T-helper 1 cell treated with Interleukin-12 subunit alpha and Interleukin-12 subunit beta and Interleukin-4 antibody, amounts not matched to agents 30 μg/mL and 1 μg/mL, for 36 hours (primary cell): ENCODE results near the gene ITGB1.

Source experiments
- H3K27ac Mint-ChIP-seq: one replicate; pipeline ENCODE4 v1.8.0; 2021; ENCODE audit warnings: mild to moderate bottlenecking, mixed read lengths
- H3K27me3 Mint-ChIP-seq: one replicate; pipeline ENCODE4 v1.8.0; 2021; ENCODE audit warnings: low read depth, mixed read lengths
- H3K36me3 Mint-ChIP-seq: one replicate; pipeline ENCODE4 v1.8.0; 2021; ENCODE audit warnings: low read depth, mixed read lengths
- H3K4me1 Mint-ChIP-seq: one replicate; pipeline ENCODE4 v1.8.0; 2021; ENCODE audit warnings: low read depth, mixed read lengths
- H3K4me3 Mint-ChIP-seq: one replicate; pipeline ENCODE4 v1.8.0; 2021; ENCODE audit warnings: mild to moderate bottlenecking, moderate library complexity, mixed read lengths
- H3K9me3 Mint-ChIP-seq: one replicate; pipeline ENCODE4 v1.8.0; 2021; ENCODE audit warnings: mixed read lengths

ITGB1 gene

GRCh38 chr10:32882076-32882475, 76.0 kb downstream of the ITGB1 start:
- Mint-ChIP-seq H3K27me3 (no peaks in the 10 kb centered on the region), H3K36me3 (no peaks in the 10 kb centered on the region), H3K4me1 (no peaks in the 10 kb centered on the region), H3K4me3 (no peak overlapping the region), H3K27ac (no peak overlapping the region), H3K9me3 (no peaks in the 10 kb centered on the region)

DNA sequence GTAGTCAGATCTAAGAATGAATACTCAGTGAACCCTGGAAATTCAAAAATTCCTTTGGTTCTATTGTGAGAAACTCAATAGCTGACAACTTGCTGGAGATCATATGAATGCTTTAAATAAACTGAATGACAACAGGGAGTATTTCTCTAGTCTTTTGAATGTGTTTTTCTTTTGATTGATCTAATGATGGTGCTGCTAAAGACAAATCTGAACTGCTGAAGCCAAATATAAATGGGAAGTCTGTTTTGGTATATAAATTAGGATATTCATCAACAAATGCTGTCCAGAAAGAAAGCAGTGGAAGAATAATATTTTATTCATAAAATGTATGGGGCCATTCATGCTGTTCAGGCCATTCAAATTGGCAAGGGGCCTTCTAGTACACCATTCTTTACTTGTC, 79.4 kb downstream of the ITGB1 start:
- Mint-ChIP-seq H3K4me1 (no peaks in the 10 kb centered on the region), H3K27ac (no peak overlapping the region), H3K36me3 (no peaks in the 10 kb centered on the region), H3K9me3 (peaks cover 3% of the 10 kb centered on the region), H3K4me3 (no peak overlapping the region), H3K27me3 (no peaks in the 10 kb centered on the region)

GRCh38 chr10:32877915-32878314, 80.1 kb downstream of the ITGB1 start:
- Mint-ChIP-seq H3K4me3 (no peak overlapping the region), H3K27me3 (no peaks in the 10 kb centered on the region), H3K9me3 (peaks cover 3% of the 10 kb centered on the region), H3K27ac (no peak overlapping the region), H3K36me3 (no peaks in the 10 kb centered on the region), H3K4me1 (no peaks in the 10 kb centered on the region)

- H3K27ac Mint-ChIP-seq, result no peak overlapping the region
- no peak overlapping the region for H3K4me3 Mint-ChIP-seq
- H3K27me3 Mint-ChIP-seq, result peaks cover 3% of the 10 kb centered on the region
- H3K4me1 Mint-ChIP-seq, result no peaks in the 10 kb centered on the region
- no peaks in the 10 kb centered on the region for H3K9me3 Mint-ChIP-seq
- H3K36me3 Mint-ChIP-seq, result no peaks in the 10 kb centered on the region
Measured at GRCh38 chr10:32865170-32865569, 92.9 kb downstream of the ITGB1 start.

- Mint-ChIP-seq H3K27ac (no peak overlapping the region), H3K36me3 (no peaks in the 10 kb centered on the region), H3K27me3 (no peaks in the 10 kb centered on the region)
Measured at GRCh38 chr10:32854435-32854834, 103.6 kb downstream of the ITGB1 start.

DNA sequence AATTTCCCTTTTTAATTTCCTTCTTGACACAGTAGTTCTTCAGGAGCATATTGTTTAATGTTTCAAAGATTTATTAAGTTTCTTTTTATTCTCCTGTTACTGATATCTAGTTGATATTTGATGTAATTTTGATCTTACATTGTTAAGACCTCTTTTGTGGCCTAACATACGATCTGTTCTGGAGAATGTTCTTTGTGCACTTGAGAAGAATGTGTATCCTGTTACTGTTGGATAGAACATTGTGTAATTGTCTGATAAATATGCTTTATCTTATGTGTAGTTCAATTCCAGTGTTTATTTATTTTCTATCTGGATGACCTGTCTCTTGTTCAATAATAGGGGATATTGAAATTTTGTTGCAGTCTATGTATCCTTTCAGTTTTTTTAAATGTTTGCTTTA, 106.7 kb downstream of the ITGB1 start:
- H3K4me3 Mint-ChIP-seq, result no peak overlapping the region
- no peaks in the 10 kb centered on the region for H3K4me1 Mint-ChIP-seq
- H3K36me3 Mint-ChIP-seq, result no peaks in the 10 kb centered on the region
- no peak overlapping the region for H3K27ac Mint-ChIP-seq
- H3K9me3 Mint-ChIP-seq, result no peaks in the 10 kb centered on the region
- no peaks in the 10 kb centered on the region for H3K27me3 Mint-ChIP-seq

More at GRCh38 chr10:32854435-32854834, 103.6 kb downstream of the ITGB1 start:
- H3K4me3 Mint-ChIP-seq, result no peak overlapping the region
- no peaks in the 10 kb centered on the region for H3K4me1 Mint-ChIP-seq
- H3K9me3 Mint-ChIP-seq, result no peaks in the 10 kb centered on the region
